Pancreas (tissue), 10 donors: Measurements from ENCODE around the gene ACTG2. TPM values are rescaled to one million over a fixed set of nuclear protein-coding genes. Genes with fewer than 3 reads are reported as not detected.
A peak's percentile ranks its signal among the peaks of the same experiment; 100 is the strongest.

Experiments used
- ATAC-seq, 4 donors: fragments of 200-7000 bp; cut with Tn5 transposase; one replicate each; pipeline versions ENCODE4 v1.8.0 to v1.9.1; 2020; ENCODE audit warnings: mild to moderate bottlenecking in 4 of 4, moderate library complexity in 4 of 4
- DNase-seq, 6 donors: peaks; one replicate each; pipeline ENCODE4 v3.0.0-alpha.2; 2020
- FAIRE-seq: peaks from 2 replicates; lab custom pipeline; 2012; peaks lifted over from hg19 to GRCh38; lab: Jason Lieb, UNC
- H3K27ac ChIP-seq, 4 donors: fragments of 200-600 bp; sonication (generic); 1 replicate in 3 of 4; 2 replicates in 1 of 4; pipeline versions ENCODE4 v1.5.0 to v1.8.0; 2020
- H3K27me3 ChIP-seq, 4 donors: fragments of 200-600 bp; one replicate each; pipeline ENCODE4 v1.8.0; 2021
- H3K36me3 ChIP-seq, 3 donors: fragments of 200-600 bp; sonication (generic) in 1 of 3; one replicate each; pipeline versions ENCODE4 v1.5.0 to v1.8.0; 2020 to 2021
- H3K4me1 ChIP-seq, 3 donors: fragments of 200-600 bp; one replicate each; pipeline ENCODE4 v1.8.0; 2021
- H3K4me3 ChIP-seq, 4 donors: fragments of 200-600 bp; sonication (generic) in 2 of 4; one replicate each; pipeline versions ENCODE4 v1.5.0 to v1.8.0; 2020 to 2021
- H3K9me3 ChIP-seq, 4 donors: fragments of 200-600 bp; one replicate each; pipeline ENCODE4 v1.8.0; 2021
- WGBS, 2 donors: extraction: QIAGEN DNeasy Blood & Tissue Kit; methylation state at CpG; one replicate each; pipeline ENCODE4 v1.1.7; 2013; 5-methylcytosine and 5-hydroxymethylcytosine counted together
- intact Hi-C, 3 donors: fragments of 100-400 bp; cut with DNase I; formaldehyde crosslinking; loops; one replicate each; pipeline versions ENCODE4 v1.11.1 to v1.14.2; 2022
- polyA plus RNA-seq, 2 donors: library from polyadenylated mRNA; stranded (reverse); fragments of 200-250 nt; gene quantifications; one replicate each; pipeline ENCODE4 v1.2.3, GENCODE V29; 2013
- total RNA-seq, 6 donors: library from RNA; stranded (reverse); fragmentation: NEBNext Ultra II Directional in 4 of 6; extraction: Animal tissue kit (Norgen Biotek cat#: 25700) in 4 of 6; gene quantifications; one replicate each; pipeline versions ENCODE4 v1.2.1 to v1.2.4, GENCODE V29; 2021 to 2023
- TF ChIP-seq, protein P1 (sequence below), 4 donors: fragments of 200-600 bp; sonication (generic) in 3 of 4; IDR thresholded peaks; one replicate each; pipeline versions ENCODE4 v1.5.0 to v1.8.0; 2021; ENCODE audit warnings: antibody characterized with exemption in 4 of 4
- donor health status: healthy with polysubstance abuse.
- donor health status: DM: no; HTN: no; CAD: no; lungs with moderate emphysema.
- donor health status: DM: no; HTN: no; CAD: no.
- donor health status: control.
- donor health status: control.
- donor health status: Bipolar disorder and iron deficiency.
- donor health status: DM: yes; HTN: yes; CAD: no.
- donor health status: DM: no; HTN: no; CAD: no.
- donor health status: DM: no; HTN: no; CAD: no.
- donor health status: DM: yes; HTN: yes; CAD: no.

Gene ACTG2
- total and polyA plus RNA-seq, 8 donors, result 0.28 to 76.3 (median 1.7) TPM

DNA sequence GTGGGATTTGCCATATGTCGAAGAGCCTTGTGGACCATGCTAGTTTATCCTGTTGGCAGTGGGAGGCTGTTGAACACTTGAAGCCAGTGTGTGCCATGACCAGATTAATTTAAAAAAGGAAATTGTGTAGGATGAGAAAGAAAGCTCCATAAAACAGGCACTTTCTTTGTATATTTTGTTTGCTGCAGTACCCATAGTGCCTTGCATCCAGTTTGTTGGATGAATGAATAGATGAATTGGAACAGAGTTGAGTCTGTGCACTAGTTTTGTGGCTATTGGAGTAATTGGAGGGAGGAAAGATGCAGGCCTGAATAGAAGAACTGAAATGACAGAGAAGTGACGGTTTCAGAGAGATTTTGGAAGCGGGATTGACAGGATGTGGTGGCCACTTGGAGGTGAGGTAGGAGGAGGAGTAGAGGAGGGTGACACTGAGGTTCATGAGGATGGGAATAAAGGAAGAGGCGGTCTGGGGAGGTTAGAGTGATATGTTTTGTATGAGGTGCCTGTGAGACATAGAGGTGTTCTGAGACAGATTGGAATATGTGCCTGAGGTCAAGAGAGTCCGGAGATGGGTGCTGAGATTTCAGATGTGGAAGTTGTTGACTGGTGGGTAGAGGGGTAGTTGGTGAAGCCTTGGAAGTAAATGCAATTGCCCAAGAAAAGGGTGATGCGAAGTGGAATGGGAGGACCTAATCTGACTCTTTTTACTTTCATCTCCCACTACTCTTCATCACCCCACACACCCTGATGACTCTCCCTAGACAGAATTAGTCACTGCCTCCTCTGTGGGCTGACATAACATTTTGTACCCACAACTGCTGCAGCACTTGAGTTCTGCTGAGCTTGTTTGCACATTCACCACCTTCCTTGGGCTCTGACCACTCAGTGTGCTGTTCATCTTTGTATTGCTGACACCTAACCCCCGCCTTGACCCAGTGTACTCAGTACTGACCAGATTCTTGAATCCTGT lies 39.0 kb downstream of the ACTG2 start:
- ATAC-seq (no peak), DNase-seq (no peak), FAIRE-seq (no peak)
- Histone ChIP-seq H3K27ac (no peak overlapping the region), H3K36me3 (no peaks in the 10 kb centered on the region), H3K9me3 (no peaks in the 10 kb centered on the region), H3K4me3 (no peak overlapping the region), H3K4me1 (peaks cover 12 to 24% (median 18%) of the 10 kb centered on the region in 3 donors), H3K27me3 (no peaks in the 10 kb centered on the region)
- intact Hi-C loops, result no loop called here
- whole genome bisulfite sequencing, 2 donors, result 94% methylated on average over 7 of the region's 7 CpGs
- TF ChIP-seq, protein P1, sequence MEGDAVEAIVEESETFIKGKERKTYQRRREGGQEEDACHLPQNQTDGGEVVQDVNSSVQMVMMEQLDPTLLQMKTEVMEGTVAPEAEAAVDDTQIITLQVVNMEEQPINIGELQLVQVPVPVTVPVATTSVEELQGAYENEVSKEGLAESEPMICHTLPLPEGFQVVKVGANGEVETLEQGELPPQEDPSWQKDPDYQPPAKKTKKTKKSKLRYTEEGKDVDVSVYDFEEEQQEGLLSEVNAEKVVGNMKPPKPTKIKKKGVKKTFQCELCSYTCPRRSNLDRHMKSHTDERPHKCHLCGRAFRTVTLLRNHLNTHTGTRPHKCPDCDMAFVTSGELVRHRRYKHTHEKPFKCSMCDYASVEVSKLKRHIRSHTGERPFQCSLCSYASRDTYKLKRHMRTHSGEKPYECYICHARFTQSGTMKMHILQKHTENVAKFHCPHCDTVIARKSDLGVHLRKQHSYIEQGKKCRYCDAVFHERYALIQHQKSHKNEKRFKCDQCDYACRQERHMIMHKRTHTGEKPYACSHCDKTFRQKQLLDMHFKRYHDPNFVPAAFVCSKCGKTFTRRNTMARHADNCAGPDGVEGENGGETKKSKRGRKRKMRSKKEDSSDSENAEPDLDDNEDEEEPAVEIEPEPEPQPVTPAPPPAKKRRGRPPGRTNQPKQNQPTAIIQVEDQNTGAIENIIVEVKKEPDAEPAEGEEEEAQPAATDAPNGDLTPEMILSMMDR (IDR thresholded peaks at IDR 0.05), result no peak

DNA sequence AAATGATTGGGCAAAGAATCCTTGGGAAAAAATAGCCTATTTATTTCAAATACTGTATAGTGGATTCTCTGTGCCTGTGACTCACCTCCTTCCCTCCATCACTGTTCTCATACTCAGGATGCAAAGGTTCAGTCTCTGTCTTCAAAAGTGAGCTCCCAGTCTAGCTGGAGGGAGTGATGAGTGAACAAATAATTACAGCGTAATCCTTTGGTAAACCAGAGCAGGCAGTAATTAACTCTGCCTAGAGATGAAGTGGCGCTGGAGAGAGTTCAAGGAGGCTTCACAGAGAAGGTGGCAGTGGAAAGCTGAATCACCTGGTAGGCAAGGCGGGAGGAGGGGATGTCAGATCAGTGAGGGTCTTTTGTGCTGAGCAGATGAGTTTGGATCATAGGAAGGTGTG lies 40.4 kb downstream of the ACTG2 start:
- peak in 1 of 4 donors; percentile 38 for ATAC-seq
- H3K36me3 ChIP-seq, result no peaks in the 10 kb centered on the region
- no peak overlapping the region for H3K27ac ChIP-seq
- DNase-seq, result no peak
- intact Hi-C loops, result no loop called here
- TF ChIP-seq, protein P1 (IDR thresholded peaks at IDR 0.05), result no peak
- FAIRE-seq, result no peak
- H3K9me3 ChIP-seq, result no peaks in the 10 kb centered on the region
- H3K4me1 ChIP-seq, result peaks cover 3 to 14% (median 8%) of the 10 kb centered on the region in 3 donors
- H3K27me3 ChIP-seq, result no peaks in the 10 kb centered on the region
- 89 to 94% methylated on average over 3 of the region's 3 CpGs for WGBS, 2 donors
- H3K4me3 ChIP-seq, result no peak overlapping the region

DNA sequence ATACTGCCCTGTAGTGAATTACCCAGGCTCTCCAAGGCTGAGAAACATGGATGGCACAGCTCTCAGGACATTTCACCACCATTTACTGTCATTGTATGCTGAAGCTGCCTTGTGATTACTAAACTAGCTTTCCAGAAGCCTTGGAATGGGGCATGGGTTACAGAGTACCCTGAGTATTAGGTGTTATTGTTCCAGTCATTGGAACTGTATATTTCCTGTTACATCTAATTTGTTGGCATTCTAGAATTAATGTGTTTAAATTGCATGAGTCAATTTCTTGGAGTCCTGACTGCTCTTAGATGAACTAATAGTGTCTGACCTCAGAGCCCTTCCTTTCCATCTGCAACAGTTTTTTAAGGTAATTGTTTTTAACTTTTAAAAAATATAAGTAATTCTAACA lies 42.8 kb downstream of the ACTG2 start:
- TF ChIP-seq, protein P1 (IDR thresholded peaks at IDR 0.05), result no peak
- Histone ChIP-seq H3K27me3 (no peaks in the 10 kb centered on the region), H3K4me1 (no peaks in the 10 kb centered on the region), H3K4me3 (no peak overlapping the region), H3K9me3 (no peaks in the 10 kb centered on the region), H3K36me3 (no peaks in the 10 kb centered on the region), H3K27ac (no peak overlapping the region)
- no peak for FAIRE-seq
- intact Hi-C loops, result no loop called here
- ATAC-seq, result peak in 1 of 4 donors; percentile 46
- DNase-seq, result no peak

DNA sequence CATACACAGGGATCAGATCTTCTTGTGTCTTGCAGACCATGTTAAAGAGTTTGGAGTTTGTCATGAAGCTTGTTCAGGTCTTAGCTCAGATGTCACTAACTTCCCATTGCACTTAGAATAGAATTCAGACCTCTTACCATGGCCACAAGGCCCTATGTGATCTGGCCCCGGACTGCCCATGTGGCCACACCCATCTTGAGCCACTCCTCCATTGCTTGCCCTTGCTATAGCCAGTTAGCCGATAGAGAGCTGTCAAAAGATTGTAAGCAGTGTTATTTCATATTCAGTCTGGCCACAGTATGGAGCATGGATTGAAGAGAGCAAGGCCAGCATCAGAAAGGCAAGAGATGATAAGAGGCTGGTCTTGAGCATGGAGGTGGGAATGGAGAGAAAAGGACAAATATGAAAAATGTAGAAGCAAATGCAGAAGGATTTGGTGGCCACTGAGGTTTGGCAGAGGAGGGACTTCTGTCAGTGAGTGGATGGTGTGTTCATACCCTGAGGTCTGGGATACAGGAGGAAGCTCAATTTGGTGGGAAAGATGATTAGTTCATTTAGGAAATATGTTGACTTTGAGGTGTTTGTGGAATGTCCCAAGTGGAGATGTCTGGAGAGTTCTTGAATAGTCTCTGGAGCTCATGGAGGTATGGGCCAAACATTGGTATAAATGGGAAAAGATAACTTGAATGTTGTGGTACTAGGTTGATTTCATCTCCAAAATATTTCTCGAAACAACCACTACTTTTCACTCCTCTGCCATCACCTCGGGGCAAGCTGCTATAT lies 44.5 kb downstream of the ACTG2 start:
- intact Hi-C loops, result no loop called here
- ATAC-seq, result peak in 2 of 4 donors; percentile 16 to 42
- Histone ChIP-seq H3K27ac (no peak overlapping the region), H3K9me3 (no peaks in the 10 kb centered on the region), H3K27me3 (no peaks in the 10 kb centered on the region), H3K4me3 (no peak overlapping the region), H3K36me3 (no peaks in the 10 kb centered on the region), H3K4me1 (no peaks in the 10 kb centered on the region)
- TF ChIP-seq, protein P1 (IDR thresholded peaks at IDR 0.05), result no peak
- DNase-seq, result no peak
- FAIRE-seq, result no peak
- 62 to 69% methylated on average over 4 of the region's 4 CpGs for WGBS, 2 donors
